GM19455 (cell line): ENCODE measurements around the gene MAPK7.
A peak's percentile ranks its signal among the peaks of the same experiment; 100 is the strongest.

Experiments used
- ATAC-seq: cut with Tn5 transposase; IDR thresholded peaks from one replicate; pipeline ENCODE4 v1.9.1; 2021; ENCODE audit not compliant: unreplicated experiment

The MAPK7 gene

GRCh38 chr17:19377602-19378415 lies 489 bp upstream of the MAPK7 start:
- peak; percentile 86 for ATAC-seq

GRCh38 chr17:19379361-19380065 lies 1.2 kb downstream of the MAPK7 start:
- ATAC-seq = no peak

GRCh38 chr17:19380481-19381301 lies 2.4 kb downstream of the MAPK7 start:
- ATAC-seq = no peak

GRCh38 chr17:19381361-19381740 lies 3.1 kb downstream of the MAPK7 start:
- no peak for ATAC-seq

- ATAC-seq = no peak
Measured at GRCh38 chr17:19381741-19382444, 3.6 kb downstream of the MAPK7 start.

GRCh38 chr17:19382531-19383444 lies 4.5 kb downstream of the MAPK7 start:
- no peak for ATAC-seq

GRCh38 chr17:19383681-19384470 lies 5.6 kb downstream of the MAPK7 start:
- no peak for ATAC-seq

- no peak for ATAC-seq
Measured at GRCh38 chr17:19384723-19385391, 6.6 kb downstream of the MAPK7 start.

GRCh38 chr17:19385521-19385983 lies 7.3 kb downstream of the MAPK7 start:
- ATAC-seq = no peak

GRCh38 chr17:19386051-19386929 lies 8.0 kb downstream of the MAPK7 start:
- ATAC-seq = no peak

- no peak for ATAC-seq
Measured at GRCh38 chr17:19386974-19387920, 8.9 kb downstream of the MAPK7 start, which contains the start of gene MFAP4. Gene MFAP4 (minus strand): TSS chr17:19387190. CDS start chr17:19387155, 35 bp downstream.

GRCh38 chr17:19387921-19388521 lies 9.7 kb downstream of the MAPK7 start:
- no peak for ATAC-seq

GRCh38 chr17:19388791-19389785 lies 10.8 kb downstream of the MAPK7 start:
- ATAC-seq = no peak

- no peak for ATAC-seq
Measured at GRCh38 chr17:19390951-19391350, 12.7 kb downstream of the MAPK7 start.

- no peak for ATAC-seq
Measured at GRCh38 chr17:19391432-19391831, 13.1 kb downstream of the MAPK7 start.
